Measurements from ENCODE around the gene NTN1. TPM values are rescaled to one million over a fixed set of nuclear protein-coding genes. Genes with fewer than 3 reads are reported as not detected.
"Not testable (repeated sequence)": the region's sequence is repeated elsewhere in the genome, so short reads cannot be mapped to it uniquely, and the experiment has no call there.

NTN1 gene
- total RNA-seq, 2 donors from 2014 or later, result 6.9 to 15.4 TPM

DNA sequence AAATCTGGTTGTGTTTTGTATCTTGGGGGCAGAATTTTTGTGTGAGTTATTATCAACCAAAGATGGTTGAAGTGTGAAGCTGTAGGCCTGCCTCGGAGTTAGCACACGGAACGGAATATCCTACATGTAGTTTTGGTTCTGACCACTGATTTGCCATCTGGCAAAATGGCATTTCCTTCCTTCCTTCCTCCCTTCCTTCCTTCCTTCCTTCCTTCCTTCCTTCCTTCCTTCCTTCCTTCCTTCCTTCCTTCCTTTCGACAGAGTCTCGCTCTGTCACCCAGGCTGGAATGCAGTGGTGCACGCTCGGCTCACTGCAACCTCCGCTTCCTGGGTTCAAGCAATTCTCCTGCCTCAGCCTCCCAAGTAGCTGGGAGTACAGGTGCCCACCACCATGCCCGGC is 85.0 kb downstream of the NTN1 start:
- DNase-seq (ENCODE audit: low spot score); intact Hi-C loops (cut with DNase I): not testable (repeated sequence)

GRCh38 chr17:9107527-9107926 is 86.2 kb downstream of the NTN1 start:
- DNase-seq (ENCODE audit: low spot score), result no peak
- intact Hi-C loops (cut with DNase I), result no loop called here

DNA sequence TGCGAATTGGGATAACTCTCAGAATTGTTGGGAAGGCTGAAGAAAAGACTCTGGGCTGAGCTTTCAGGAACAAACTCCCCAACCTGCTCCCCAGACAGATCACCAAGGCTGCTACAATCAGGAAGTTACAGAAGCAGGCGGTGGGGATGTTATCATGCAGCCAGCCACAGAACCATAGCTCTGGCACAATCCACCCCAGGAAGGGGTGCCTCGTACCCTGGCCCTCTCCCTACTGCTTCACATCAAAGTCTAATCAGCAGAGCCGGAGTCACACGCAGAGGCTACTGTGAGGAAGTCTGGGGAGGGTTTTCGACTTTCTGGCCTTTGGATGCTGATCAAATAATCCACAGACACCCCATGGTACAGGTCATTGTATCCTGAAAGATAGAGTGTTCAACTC is 86.8 kb downstream of the NTN1 start:
- no peak for DNase-seq (ENCODE audit: low spot score)
- intact Hi-C loops (cut with DNase I), result no loop called here

- intact Hi-C loops (cut with DNase I), result no loop called here
- no peak for DNase-seq (ENCODE audit: low spot score)
Measured at GRCh38 chr17:9109933-9110332, 88.6 kb downstream of the NTN1 start.

DNA sequence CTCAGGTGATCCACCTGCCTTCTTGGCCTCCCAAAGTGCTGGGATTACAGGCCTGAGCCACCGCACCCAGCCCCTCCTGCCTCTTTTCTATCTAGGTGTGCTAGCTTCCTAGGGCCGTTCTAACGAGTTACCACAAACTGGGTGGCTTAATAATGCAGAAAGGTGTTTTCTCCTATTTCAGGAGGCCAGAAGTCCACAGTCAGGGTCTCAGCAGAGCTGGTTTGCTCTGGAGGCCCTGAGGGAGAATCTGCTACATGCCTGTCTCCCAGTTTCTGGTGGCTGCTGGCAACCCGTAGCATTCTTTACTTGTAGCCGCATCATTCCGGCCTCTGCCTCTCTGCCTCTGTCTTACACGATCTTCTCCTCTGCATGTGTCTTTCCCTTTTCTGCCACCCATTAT is 89.2 kb downstream of the NTN1 start:
- DNase-seq (ENCODE audit: low spot score), result no peak
- intact Hi-C loops (cut with DNase I), result no loop called here

DNA sequence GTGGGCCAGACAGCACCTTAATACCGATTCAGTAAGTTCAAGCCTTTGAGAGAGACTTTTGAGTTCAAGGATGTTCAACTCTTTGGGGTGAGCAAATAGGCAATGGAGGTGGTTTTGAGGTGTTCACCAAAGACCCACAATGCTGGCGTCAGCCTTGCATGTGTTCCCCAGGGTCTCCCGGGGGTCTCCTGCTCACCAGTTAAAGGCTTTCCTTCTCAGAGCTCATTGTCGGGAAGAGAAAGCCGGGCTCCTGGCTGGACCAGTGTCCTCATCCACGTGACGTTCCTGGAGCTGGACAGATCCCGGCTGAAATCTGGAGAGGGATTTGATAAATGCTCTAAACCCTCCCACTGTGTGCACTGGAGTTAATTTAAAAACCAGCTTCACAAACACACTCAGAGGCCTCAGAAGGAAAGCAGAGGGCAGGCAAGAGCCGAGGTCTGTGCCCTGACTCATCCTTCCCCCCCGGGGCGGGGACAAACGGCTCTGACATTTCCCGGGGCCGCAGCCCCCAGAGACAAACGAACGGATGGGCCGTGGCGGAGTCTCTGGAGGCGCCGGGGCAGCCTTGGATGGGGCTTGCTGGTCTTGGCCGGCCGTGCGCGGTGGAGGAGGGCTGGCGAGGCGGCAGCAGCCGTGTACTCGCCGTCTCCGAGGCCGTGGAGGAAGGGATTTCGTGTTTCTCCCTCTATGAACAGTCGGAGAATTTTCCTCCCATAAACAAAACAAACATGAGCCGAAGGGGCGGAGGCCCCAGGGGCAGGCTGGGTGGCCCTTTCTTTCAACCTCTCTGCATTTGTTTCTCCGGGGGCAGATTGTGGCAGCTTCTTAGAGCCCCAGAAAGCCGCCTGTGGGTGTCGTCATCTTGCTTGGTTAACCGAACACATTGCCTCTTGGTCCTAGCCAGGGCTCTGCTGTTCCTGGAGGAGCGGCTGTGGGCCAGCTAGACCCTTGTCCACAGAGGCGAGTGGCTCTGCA is 94.2 kb downstream of the NTN1 start:
- DNase-seq (ENCODE audit: low spot score), result peak; percentile 92
- intact Hi-C loops (cut with DNase I), result no loop called here

DNA sequence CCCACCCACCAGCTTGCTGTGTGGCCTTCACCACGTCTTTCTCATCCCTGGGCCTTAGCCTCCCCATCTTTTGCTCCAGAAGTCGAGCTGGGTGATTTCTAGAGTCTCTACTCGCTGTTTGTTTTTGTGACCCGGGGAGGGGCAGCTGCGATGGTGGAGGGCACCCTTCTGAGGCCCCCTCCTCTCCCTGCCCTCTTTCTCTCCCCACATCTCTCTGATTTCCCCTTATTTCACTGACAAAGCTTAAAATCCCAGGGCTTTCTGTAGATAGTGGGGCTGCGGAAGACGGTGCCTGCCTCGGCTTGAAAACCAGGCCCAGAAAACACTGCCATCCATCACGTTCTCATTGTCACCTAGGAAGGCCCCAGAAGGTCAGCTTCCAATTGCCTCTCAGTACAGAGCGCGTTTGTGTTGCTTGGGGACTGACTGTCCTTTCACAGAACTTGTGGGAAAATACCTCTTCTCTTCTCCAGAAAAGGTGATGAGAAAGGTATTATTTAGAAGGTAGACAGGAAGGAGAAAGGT is 95.1 kb downstream of the NTN1 start:
- no peak for DNase-seq (ENCODE audit: low spot score)
- intact Hi-C loops (cut with DNase I), result no loop called here

GRCh38 chr17:9116861-9117568 is 95.7 kb downstream of the NTN1 start:
- intact Hi-C loops (cut with DNase I), result no loop called here
- DNase-seq (ENCODE audit: low spot score), result no peak

DNA sequence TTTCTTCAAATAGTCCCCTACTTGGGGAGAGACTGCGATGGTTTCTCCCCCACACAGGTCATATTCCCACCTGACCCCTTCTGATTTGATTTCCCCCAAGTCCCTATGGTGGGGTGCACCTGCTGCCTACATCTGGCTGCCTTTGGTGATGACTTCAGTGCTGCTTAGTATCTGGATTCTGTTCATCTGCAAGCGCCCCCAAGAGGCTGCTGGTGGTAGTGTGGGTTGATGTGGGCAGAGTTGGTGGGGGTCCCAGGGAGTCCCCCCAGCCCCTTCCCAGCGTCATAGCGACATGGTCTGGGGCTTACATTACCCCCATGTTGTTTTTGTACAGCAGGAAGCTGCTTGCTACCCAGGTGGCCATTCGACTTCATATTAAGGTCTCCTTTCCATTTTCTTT is 99.2 kb downstream of the NTN1 start:
- intact Hi-C loops (cut with DNase I), result no loop called here

DNA sequence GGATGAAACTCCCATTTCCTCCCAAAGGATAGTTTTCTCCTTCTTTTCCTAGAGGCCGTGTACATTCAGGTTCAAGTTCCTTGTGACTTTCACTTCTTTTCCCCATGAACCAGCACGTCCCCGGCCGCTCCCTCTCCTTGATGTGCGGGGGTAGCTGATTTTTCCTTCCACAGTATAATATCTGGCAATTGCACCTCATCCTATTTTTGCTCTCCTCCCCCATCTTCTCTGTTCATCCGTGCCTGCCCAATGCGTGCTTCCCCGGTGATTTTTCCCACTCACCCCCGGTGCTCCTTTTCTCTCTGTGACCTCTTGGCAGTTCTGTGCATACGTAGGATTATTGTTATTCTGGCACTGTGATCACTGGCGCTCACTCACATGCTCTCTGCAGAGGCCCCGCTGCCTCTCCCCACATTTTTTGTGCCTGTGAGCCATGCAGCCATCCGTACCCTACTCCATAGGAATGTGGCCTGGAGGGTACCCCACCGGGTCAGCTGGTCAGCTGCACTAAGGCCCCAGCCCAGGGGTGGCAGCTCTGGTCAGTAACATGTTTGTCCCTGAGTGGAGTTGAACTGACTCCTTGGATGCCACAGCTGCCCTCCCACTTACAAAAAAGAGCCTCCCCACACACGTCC is 100.0 kb downstream of the NTN1 start:
- DNase-seq (ENCODE audit: low spot score), result no peak

More for the DNA sequence above, 99.2 kb downstream of the NTN1 start:
- no peak for DNase-seq (ENCODE audit: low spot score)

DNA sequence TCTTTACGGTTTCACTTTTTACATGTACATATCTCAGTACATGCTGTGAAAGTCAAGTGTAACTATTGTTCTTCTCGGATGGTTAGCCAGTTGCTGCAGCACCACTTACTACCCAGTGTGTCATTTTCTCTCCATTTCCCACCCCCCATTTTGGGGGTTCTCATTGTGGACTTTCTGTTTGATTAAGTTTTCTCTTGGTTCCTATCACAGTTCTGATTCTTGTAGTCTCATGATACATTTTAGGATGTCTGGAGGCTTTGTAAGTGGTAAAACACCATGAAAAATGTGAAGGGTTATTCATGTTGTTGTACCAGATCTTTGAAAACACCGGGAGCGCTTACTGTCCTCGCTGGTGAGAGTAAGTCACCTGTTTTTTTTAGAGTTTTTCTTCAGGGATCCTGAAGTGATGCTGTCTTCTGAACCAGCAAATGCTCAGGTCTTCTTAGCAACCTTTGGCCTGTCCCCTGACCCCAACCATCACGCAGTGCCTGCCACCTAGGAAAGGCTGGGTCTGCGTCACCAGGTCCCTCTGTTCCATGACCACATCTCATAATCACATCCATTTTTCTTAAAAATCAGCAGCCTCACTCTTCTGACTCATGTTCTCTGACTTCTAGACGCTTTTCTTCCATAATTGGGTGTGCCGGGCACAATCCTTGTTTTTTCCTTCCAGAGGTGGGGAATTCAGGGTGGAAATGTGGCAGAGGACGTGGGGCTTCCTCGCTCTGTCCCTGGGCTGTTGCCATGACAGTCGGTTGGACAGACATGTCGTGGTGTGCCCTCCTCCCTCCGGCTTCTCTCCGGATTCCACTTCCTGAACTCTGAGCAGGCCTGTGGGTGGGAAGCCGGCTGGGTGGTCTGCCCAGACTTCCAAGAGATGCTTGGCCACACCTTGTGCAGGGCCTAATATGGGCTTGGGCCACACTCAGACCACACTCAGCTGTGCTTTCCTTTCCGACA is 102.6 kb downstream of the NTN1 start:
- intact Hi-C loops (cut with DNase I), result no loop called here
- peak; percentile 79 for DNase-seq (ENCODE audit: low spot score)

More for the DNA sequence above, 100.0 kb downstream of the NTN1 start:
- intact Hi-C loops (cut with DNase I), result no loop called here

DNA sequence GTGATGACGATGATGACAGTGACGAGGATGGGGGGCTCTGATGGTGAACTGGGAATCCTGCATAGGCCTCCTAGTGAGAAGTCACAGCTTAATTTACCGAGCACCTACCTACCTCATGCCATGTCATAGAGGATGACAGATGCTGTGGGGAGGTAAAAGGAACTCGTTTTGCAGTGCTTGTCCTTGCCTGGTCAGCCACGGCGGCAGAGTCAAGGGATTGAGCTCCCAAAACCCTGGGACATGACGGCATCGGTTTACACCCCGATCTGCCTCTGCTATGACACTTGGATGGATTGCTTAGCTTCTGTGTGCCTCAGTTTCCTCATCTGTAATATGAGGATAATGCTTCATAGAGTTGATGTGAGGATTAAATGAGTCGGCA is 103.2 kb downstream of the NTN1 start:
- intact Hi-C loops (cut with DNase I), result no loop called here
- DNase-seq (ENCODE audit: low spot score), result peak; percentile 67

DNA sequence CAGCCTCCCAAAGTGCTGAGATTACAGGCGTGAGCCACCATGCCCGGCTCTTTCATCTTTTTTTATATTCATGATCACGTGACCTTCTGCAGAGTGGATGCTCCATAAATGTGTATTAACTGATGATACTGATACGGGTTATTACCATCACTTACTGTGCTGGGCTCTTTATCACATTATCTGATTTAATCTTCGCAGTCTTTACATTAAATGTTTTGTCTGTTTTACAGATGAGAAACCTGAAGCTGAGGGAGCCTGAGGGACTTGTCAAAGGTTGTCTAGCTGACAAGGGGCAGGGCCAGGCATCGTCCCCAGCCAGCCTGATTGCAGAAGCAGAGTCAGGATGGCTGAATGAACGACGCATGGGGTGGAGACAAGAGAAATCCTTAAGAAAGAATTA is 104.4 kb downstream of the NTN1 start:
- peak; percentile 48 for DNase-seq (ENCODE audit: low spot score)
- intact Hi-C loops (cut with DNase I), result no loop called here

DNA sequence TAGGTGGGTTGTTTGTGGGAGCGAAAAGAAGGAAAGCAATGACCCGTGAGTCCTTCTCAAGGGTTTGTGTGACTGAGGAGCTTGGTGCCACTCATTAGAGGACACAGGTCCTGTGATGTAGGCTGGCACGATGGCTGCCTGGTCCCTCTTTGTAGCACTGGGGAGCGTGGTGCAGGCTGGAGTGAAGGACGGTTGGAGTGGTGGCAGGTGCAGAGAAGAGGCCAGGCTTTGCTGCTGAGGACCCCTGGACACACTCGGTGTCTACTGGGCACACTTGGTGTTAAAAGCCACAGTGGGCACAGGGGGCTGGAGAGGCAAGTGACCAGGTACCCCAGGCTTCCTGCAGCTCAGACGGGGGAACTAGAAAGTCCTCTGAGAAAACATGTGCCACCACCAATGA is 106.0 kb downstream of the NTN1 start:
- intact Hi-C loops (cut with DNase I), result no loop called here
- DNase-seq (ENCODE audit: low spot score), result no peak

- intact Hi-C loops (cut with DNase I), result no loop called here
- DNase-seq (ENCODE audit: low spot score), result no peak
Measured at GRCh38 chr17:9131371-9131770, 110.1 kb downstream of the NTN1 start.

- intact Hi-C loops (cut with DNase I), result no loop called here
- no peak for DNase-seq (ENCODE audit: low spot score)
Measured at GRCh38 chr17:9132291-9132690, 111.0 kb downstream of the NTN1 start.

GRCh38 chr17:9132944-9133610 is 111.8 kb downstream of the NTN1 start:
- DNase-seq (ENCODE audit: low spot score), result no peak
- intact Hi-C loops (cut with DNase I), result no loop called here

DNA sequence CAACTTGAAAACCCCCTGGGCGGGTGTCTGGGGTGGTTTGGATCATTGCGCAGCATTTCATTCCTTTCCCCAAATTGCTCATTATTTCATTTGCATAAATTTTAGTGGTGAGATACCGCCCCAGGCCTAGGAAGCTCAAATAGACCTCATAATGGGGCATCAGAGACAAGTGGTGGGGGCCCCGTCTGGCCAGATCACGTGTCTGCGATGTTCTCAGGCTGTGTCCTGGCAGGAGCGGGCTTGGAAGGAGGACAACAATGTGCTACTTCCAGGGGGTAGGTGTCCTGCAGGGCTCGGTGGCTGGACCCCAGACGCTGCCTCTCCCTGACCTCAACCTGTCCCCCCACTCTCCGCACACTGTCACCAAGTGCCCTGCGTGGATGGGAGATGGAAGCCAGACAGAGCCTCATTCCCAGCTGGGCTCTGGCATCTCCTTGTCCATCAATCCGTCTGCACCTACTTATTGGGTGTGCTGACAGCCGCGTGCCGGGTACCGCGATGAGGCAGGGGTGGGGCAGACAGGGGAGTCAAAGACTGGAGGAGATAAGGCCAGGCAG is 116.9 kb downstream of the NTN1 start:
- intact Hi-C loops (cut with DNase I), result no loop called here
- no peak for DNase-seq (ENCODE audit: low spot score)

Data from posterior vena cava (tissue), 2 donors.